H9 (cell line): ENCODE data around the gene MACROD1. TPM values are rescaled to one million over a fixed set of nuclear protein-coding genes. Genes with fewer than 3 reads are reported as not detected.

Experiments
- DNase-seq: peaks from one replicate; pipeline ENCODE4 v3.0.0-alpha.2; 2017
- H2AFZ ChIP-seq: one replicate; pipeline ENCODE4 v1.6.1; 2013; ENCODE audit warnings: mild to moderate bottlenecking, low read length, control low read depth, moderate library complexity
- H2AK5ac ChIP-seq: 2 replicates; pipeline ENCODE4 v1.6.1; 2013; ENCODE audit warnings: low read length, control low read depth, mixed read lengths; ENCODE audit not compliant: insufficient read length
- H2BK120ac ChIP-seq: one replicate; pipeline ENCODE4 v1.6.1; 2013; ENCODE audit warnings: low read depth, mild to moderate bottlenecking, low read length, control low read depth, inconsistent platforms; ENCODE audit not compliant: poor library complexity, severe bottlenecking
- H2BK12ac ChIP-seq: 2 replicates; pipeline ENCODE4 v1.6.1; 2013; ENCODE audit warnings: low read length, control low read depth, mixed read lengths, low read depth; ENCODE audit not compliant: insufficient read length
- H2BK15ac ChIP-seq: 2 replicates; pipeline ENCODE4 v1.6.1; 2013; ENCODE audit warnings: low read depth, low read length, control low read depth
- H2BK20ac ChIP-seq: one replicate; pipeline ENCODE4 v1.6.1; 2013; ENCODE audit warnings: low read depth, mild to moderate bottlenecking, low read length, control low read depth, inconsistent platforms; ENCODE audit not compliant: poor library complexity, severe bottlenecking
- H2BK5ac ChIP-seq: 2 replicates; pipeline ENCODE4 v1.6.1; 2013; ENCODE audit warnings: low read length, control low read depth, mixed read lengths; ENCODE audit not compliant: insufficient read length
- H3K14ac ChIP-seq: 2 replicates; pipeline ENCODE4 v1.6.1; 2013; ENCODE audit warnings: low read length, control low read depth; ENCODE audit not compliant: insufficient read depth
- H3K18ac ChIP-seq: 2 replicates; pipeline ENCODE4 v1.6.1; 2013; ENCODE audit warnings: low read depth, mild to moderate bottlenecking, mixed read lengths, low read length, control low read depth; ENCODE audit not compliant: insufficient read length
- H3K23ac ChIP-seq: 2 replicates; pipeline ENCODE4 v1.6.1; 2013; ENCODE audit warnings: low read length, control low read depth, mixed read lengths, low read depth; ENCODE audit not compliant: insufficient read length
- H3K23me2 ChIP-seq: 2 replicates; pipeline ENCODE4 v1.6.1; 2013; ENCODE audit warnings: low read depth, mild to moderate bottlenecking, mixed read lengths, low read length, control low read depth; ENCODE audit not compliant: insufficient read length, poor library complexity, severe bottlenecking
- H3K27ac ChIP-seq: 2 replicates; pipeline ENCODE4 v1.5.1; 2013; ENCODE audit warnings: low read length, control low read depth, mixed read lengths, low read depth; ENCODE audit not compliant: insufficient read length
- H3K27me3 ChIP-seq: 2 replicates; pipeline ENCODE4 v1.6.1; 2013; ENCODE audit warnings: low read length, control low read depth, inconsistent platforms; ENCODE audit not compliant: insufficient read depth
- H3K4ac ChIP-seq: 2 replicates; pipeline ENCODE4 v1.6.1; 2013; ENCODE audit warnings: low read depth, mild to moderate bottlenecking, control low read depth, inconsistent platforms, low read length, moderate library complexity
- H3K4me1 ChIP-seq: 2 replicates; pipeline ENCODE4 v1.6.1; 2013; ENCODE audit warnings: low read length, control low read depth, inconsistent platforms; ENCODE audit not compliant: insufficient read depth
- H3K4me2 ChIP-seq: 2 replicates; pipeline ENCODE4 v1.6.1; 2013; ENCODE audit warnings: low read length, control low read depth, mixed read lengths; ENCODE audit not compliant: insufficient read length, insufficient read depth
- H3K56ac ChIP-seq: 2 replicates; pipeline ENCODE4 v1.6.1; 2013; ENCODE audit warnings: low read depth, mild to moderate bottlenecking, mixed read lengths, low read length, control low read depth; ENCODE audit not compliant: insufficient read length
- H3K79me1 ChIP-seq: 2 replicates; pipeline ENCODE4 v1.6.1; 2013; ENCODE audit warnings: low read depth, mild to moderate bottlenecking, moderate library complexity, low read length, control low read depth, inconsistent platforms; ENCODE audit not compliant: insufficient read depth, poor library complexity, severe bottlenecking
- H3K79me2 ChIP-seq: 2 replicates; pipeline ENCODE4 v1.6.1; 2013; ENCODE audit warnings: low read length, control low read depth, inconsistent platforms; ENCODE audit not compliant: insufficient read depth
- H3K9ac ChIP-seq: 2 replicates; pipeline ENCODE4 v1.6.1; 2013; ENCODE audit warnings: low read length, control low read depth, mixed read lengths; ENCODE audit not compliant: insufficient read length; ENCODE audit errors: extremely low read depth
- H3K9me3 ChIP-seq: one replicate; pipeline ENCODE4 v1.6.1; 2013; ENCODE audit warnings: low read depth, low read length, inconsistent platforms; ENCODE audit not compliant: control insufficient read depth
- H3T11ph ChIP-seq: one replicate; pipeline ENCODE4 v1.6.1; 2013; ENCODE audit warnings: mild to moderate bottlenecking, low read length, control low read depth, inconsistent platforms
- H4K20me1 ChIP-seq: one replicate; pipeline ENCODE4 v1.6.1; 2013; ENCODE audit not compliant: control insufficient read depth, insufficient read length, insufficient read depth
- H4K5ac ChIP-seq: 2 replicates; pipeline ENCODE4 v1.6.1; 2013; ENCODE audit warnings: low read depth, mild to moderate bottlenecking, mixed read lengths, low read length, control low read depth; ENCODE audit not compliant: insufficient read length
- H4K8ac ChIP-seq: replicated peaks from 2 replicates; pipeline ENCODE4 v1.6.1; 2013; ENCODE audit warnings: low read length, control low read depth, mixed read lengths, low read depth; ENCODE audit not compliant: insufficient read length
- H4K91ac ChIP-seq: 2 replicates; pipeline ENCODE4 v1.6.1; 2013; ENCODE audit warnings: low read depth, mild to moderate bottlenecking, moderate library complexity, mixed read lengths, low read length, control low read depth; ENCODE audit not compliant: insufficient read length
- H3K27ac Mint-ChIP-seq, 3 experiments: 2 replicates in 2 of 3; 3 replicates in 1 of 3; pipeline ENCODE4 v1.8.0; 2020 to 2021; ENCODE audit warnings: mixed read lengths in 3 of 3, mild to moderate bottlenecking in 1 of 3, moderate library complexity in 1 of 3
- H3K27me3 Mint-ChIP-seq: 2 replicates; pipeline ENCODE4 v1.8.0; 2021; ENCODE audit warnings: low read depth, mild to moderate bottlenecking, moderate library complexity, mixed read lengths
- H3K36me3 Mint-ChIP-seq, 3 experiments: 2 replicates in 2 of 3; 3 replicates in 1 of 3; pipeline ENCODE4 v1.8.0; 2020 to 2021; ENCODE audit warnings: low read depth in 3 of 3, mixed read lengths in 3 of 3; ENCODE audit not compliant: insufficient read depth in 1 of 3
- H3K4me1 Mint-ChIP-seq, 2 experiments: 2 replicates each; pipeline ENCODE4 v1.8.0; 2020; ENCODE audit warnings: mixed read lengths in 2 of 2
- H3K4me3 Mint-ChIP-seq, 2 experiments: 2 replicates in 1 of 2; 3 replicates in 1 of 2; pipeline ENCODE4 v1.8.0; 2020 to 2021; ENCODE audit warnings: mild to moderate bottlenecking in 2 of 2, mixed read lengths in 2 of 2, moderate library complexity in 1 of 2
- H3K9me3 Mint-ChIP-seq, 2 experiments: 2 replicates in 1 of 2; 3 replicates in 1 of 2; pipeline ENCODE4 v1.8.0; 2020; ENCODE audit warnings: mild to moderate bottlenecking in 2 of 2, mixed read lengths in 2 of 2, moderate library complexity in 1 of 2
- WGBS: extraction: QIAGEN DNeasy Blood & Tissue Kit; methylation state at CpG from one replicate; pipeline ENCODE4 v1.1.7; 2013; ENCODE audit warnings: missing lambda C conversion rate, low lambda C conversion rate, mixed read lengths; ENCODE audit not compliant: insufficient read length; ENCODE audit errors: extremely low coverage; 5-methylcytosine and 5-hydroxymethylcytosine counted together
- total RNA-seq: library from RNA; stranded (reverse); gene quantifications from 2 replicates; pipeline ENCODE4 v1.2.1, GENCODE V29; 2021
- TF ChIP-seq, protein P1 (sequence below): fragments of 200-600 bp; sonication (generic); conservative IDR thresholded peaks from 3 replicates; pipeline ENCODE4 v1.8.0; 2021; ENCODE audit warnings: antibody characterized with exemption, mild to moderate bottlenecking

Gene MACROD1
- total RNA-seq, 1 experiment from 2014 or later: 21.2 TPM

DNA sequence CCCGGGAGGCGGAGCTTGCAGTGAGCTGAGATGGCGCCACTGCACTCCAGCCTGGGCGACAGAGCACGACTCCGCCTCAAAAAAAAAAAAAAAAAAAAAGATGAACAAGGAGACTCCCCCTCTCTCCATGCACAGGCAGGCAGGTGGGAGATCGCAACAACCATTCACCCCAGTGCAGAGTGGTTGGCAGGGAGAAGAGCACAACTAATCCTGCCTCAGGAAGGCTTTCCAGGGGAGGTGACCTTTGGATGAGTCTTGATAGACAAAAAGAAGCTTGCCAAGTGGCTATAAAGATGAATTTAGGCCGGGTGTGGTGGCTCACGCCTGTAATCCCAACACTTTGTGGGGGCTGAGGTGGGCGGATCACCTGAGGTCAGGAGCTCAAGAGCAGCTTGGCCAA is 100.2 kb downstream of the MACROD1 start:
- Histone ChIP-seq H2BK5ac (no peak overlapping the region), H3T11ph (no peak overlapping the region), H3K9me3 (no peaks in the 10 kb centered on the region), H4K5ac (no peak overlapping the region), H3K23ac (no peak overlapping the region), H2AFZ (no peak overlapping the region), H3K23me2 (peaks cover 5% of the 10 kb centered on the region), H3K27me3 (peaks cover 6% of the 10 kb centered on the region; the same call in 1 of the 2 replicates), H3K79me2 (no peaks in the 10 kb centered on the region), H4K20me1 (peaks cover 2% of the 10 kb centered on the region), H3K4me1 (no peaks in the 10 kb centered on the region), H2AK5ac (no peak overlapping the region), H4K8ac (no peak overlapping the region), H3K14ac (no peak overlapping the region), H3K4me2 (no peak overlapping the region), H3K79me1 (no peaks in the 10 kb centered on the region), H4K91ac (no peak overlapping the region), H3K27ac (no peak overlapping the region), H2BK20ac (no peak overlapping the region), H3K56ac (no peak overlapping the region), H2BK12ac (no peak overlapping the region), H2BK15ac (no peak overlapping the region), H3K4ac (no peak overlapping the region), H3K18ac (no peak overlapping the region), H2BK120ac (no peak overlapping the region), H3K9ac (no peak overlapping the region)
- no peaks in the 10 kb centered on the region for H3K9me3 Mint-ChIP-seq
- no peak overlapping the region for H3K27ac Mint-ChIP-seq
- no CpG with 5 or more reads among the region's 10 CpGs for WGBS
- H3K4me1 Mint-ChIP-seq: peaks cover 16 to 41% of the 10 kb centered on the region in 2 experiments
- TF ChIP-seq, protein P1, sequence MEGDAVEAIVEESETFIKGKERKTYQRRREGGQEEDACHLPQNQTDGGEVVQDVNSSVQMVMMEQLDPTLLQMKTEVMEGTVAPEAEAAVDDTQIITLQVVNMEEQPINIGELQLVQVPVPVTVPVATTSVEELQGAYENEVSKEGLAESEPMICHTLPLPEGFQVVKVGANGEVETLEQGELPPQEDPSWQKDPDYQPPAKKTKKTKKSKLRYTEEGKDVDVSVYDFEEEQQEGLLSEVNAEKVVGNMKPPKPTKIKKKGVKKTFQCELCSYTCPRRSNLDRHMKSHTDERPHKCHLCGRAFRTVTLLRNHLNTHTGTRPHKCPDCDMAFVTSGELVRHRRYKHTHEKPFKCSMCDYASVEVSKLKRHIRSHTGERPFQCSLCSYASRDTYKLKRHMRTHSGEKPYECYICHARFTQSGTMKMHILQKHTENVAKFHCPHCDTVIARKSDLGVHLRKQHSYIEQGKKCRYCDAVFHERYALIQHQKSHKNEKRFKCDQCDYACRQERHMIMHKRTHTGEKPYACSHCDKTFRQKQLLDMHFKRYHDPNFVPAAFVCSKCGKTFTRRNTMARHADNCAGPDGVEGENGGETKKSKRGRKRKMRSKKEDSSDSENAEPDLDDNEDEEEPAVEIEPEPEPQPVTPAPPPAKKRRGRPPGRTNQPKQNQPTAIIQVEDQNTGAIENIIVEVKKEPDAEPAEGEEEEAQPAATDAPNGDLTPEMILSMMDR: no peak
- peaks cover 74% of the 10 kb centered on the region for H3K27me3 Mint-ChIP-seq
- H3K36me3 Mint-ChIP-seq: no peaks in the 10 kb centered on the region
- H3K4me3 Mint-ChIP-seq: no peak overlapping the region
- DNase-seq: no peak
